Uterus (tissue), 4 donors: Measurements from ENCODE around the gene CRHR2. TPM values are rescaled to one million over a fixed set of nuclear protein-coding genes. Genes with fewer than 3 reads are reported as not detected.
A peak's percentile ranks its signal among the peaks of the same experiment; 100 is the strongest.

ENCODE experiments used
- DNase-seq, 2 donors: peaks; one replicate each; pipeline ENCODE4 v3.0.0-alpha.2; 2019 to 2020
- H3K27ac ChIP-seq, 2 donors: fragments of 200-600 bp; sonication (generic); 1 replicate in 1 of 2; 2 replicates in 1 of 2; pipeline ENCODE4 v1.5.1; 2016 to 2018
- H3K27me3 ChIP-seq, 2 donors: fragments of 200-600 bp; sonication (generic); one replicate each; pipeline ENCODE4 v1.5.1; 2018 to 2019; ENCODE audit warnings: control low read depth in 1 of 2
- H3K36me3 ChIP-seq, 2 donors: fragments of 200-600 bp; sonication (generic); one replicate each; pipeline ENCODE4 v1.5.1; 2019; ENCODE audit warnings: control low read depth in 1 of 2
- H3K4me1 ChIP-seq, 2 donors: fragments of 200-600 bp; sonication (generic); one replicate each; pipeline ENCODE4 v1.5.1; 2018 to 2019; ENCODE audit warnings: control low read depth in 1 of 2
- H3K4me3 ChIP-seq, 2 donors: fragments of 200-600 bp; sonication (generic); 1 replicate in 1 of 2; 2 replicates in 1 of 2; pipeline ENCODE4 v1.5.1; 2018 to 2019; ENCODE audit warnings: mild to moderate bottlenecking in 1 of 2
- H3K9me3 ChIP-seq, 2 donors: fragments of 200-600 bp; sonication (generic); one replicate each; pipeline ENCODE4 v1.5.1; 2019; ENCODE audit warnings: control low read depth in 1 of 2
- CTCF ChIP-seq, 4 experiments: fragments of 200-600 bp in 2 of 4; fragments of 450-650 bp in 2 of 4; sonication (generic) in 2 of 4; IDR thresholded peaks; one replicate each; pipeline ENCODE4 v1.5.1; 2016 to 2019; ENCODE audit warnings: antibody characterized with exemption in 4 of 4, mild to moderate bottlenecking in 2 of 4, moderate library complexity in 1 of 4
- POLR2A ChIP-seq, 2 donors: fragments of 450-650 bp; IDR thresholded peaks; one replicate each; pipeline ENCODE4 v1.6.1; 2016; ENCODE audit warnings: antibody characterized with exemption in 2 of 2, mild to moderate bottlenecking in 1 of 2, moderate library complexity in 1 of 2
- intact Hi-C: fragments of 100-400 bp; cut with DNase I; formaldehyde crosslinking; loops from one replicate; pipeline ENCODE4 v1.15.1; 2023; ENCODE audit warnings: low total_unique reads
- total RNA-seq, 4 donors: library from RNA; depleted of rRNA in 3 of 4; stranded (reverse); fragments of >200 nt in 3 of 4; gene quantifications; one replicate each; pipeline versions ENCODE4 v1.1.0 to v1.2.4, GENCODE V29; 2014 to 2023
- donor health status: DM: yes; HTN: yes; CAD: no.

The CRHR2 gene
- total RNA-seq, 4 donors from 2014 or later = 0.27 TPM; not detected in 3

GRCh38 chr7:30713392-30713791, 31.1 kb upstream of the CRHR2 start:
- no peaks in the 10 kb centered on the region for H3K36me3 ChIP-seq

GRCh38 chr7:30710669-30711068, 28.4 kb upstream of the CRHR2 start:
- Histone ChIP-seq H3K36me3 (no peaks in the 10 kb centered on the region), H3K4me1 (no peaks in the 10 kb centered on the region), H3K27ac (no peak overlapping the region)

More at GRCh38 chr7:30713392-30713791, 31.1 kb upstream of the CRHR2 start:
- intact Hi-C loops = no loop called here
- Histone ChIP-seq H3K4me1 (no peaks in the 10 kb centered on the region), H3K27me3 (no peaks in the 10 kb centered on the region), H3K9me3 (no peaks in the 10 kb centered on the region), H3K27ac (no peak overlapping the region), H3K4me3 (no peak overlapping the region)
- no peak for DNase-seq
- no peak for TF ChIP-seq CTCF (IDR thresholded peaks at IDR 0.05)
- no peak for TF ChIP-seq POLR2A (IDR thresholded peaks at IDR 0.05)

GRCh38 chr7:30709549-30709948, 27.3 kb upstream of the CRHR2 start:
- DNase-seq = no peak
- H3K4me3 ChIP-seq = no peak overlapping the region
- no peak for TF ChIP-seq CTCF (IDR thresholded peaks at IDR 0.05)
- no peak for TF ChIP-seq POLR2A (IDR thresholded peaks at IDR 0.05)
- H3K27me3 ChIP-seq = no peaks in the 10 kb centered on the region
- intact Hi-C loops = no loop called here
- no peaks in the 10 kb centered on the region for H3K4me1 ChIP-seq
- peak overlapping the region in 1 of 2 donors; percentile 49 for H3K27ac ChIP-seq
- no peaks in the 10 kb centered on the region for H3K36me3 ChIP-seq
- H3K9me3 ChIP-seq = no peaks in the 10 kb centered on the region

More at GRCh38 chr7:30710669-30711068, 28.4 kb upstream of the CRHR2 start:
- Histone ChIP-seq H3K27me3 (no peaks in the 10 kb centered on the region), H3K9me3 (no peaks in the 10 kb centered on the region), H3K4me3 (no peak overlapping the region)
- no peak for TF ChIP-seq POLR2A (IDR thresholded peaks at IDR 0.05)
- no peak for TF ChIP-seq CTCF (IDR thresholded peaks at IDR 0.05)
- intact Hi-C loops = no loop called here
- DNase-seq = no peak

GRCh38 chr7:30708983-30709382, 26.7 kb upstream of the CRHR2 start:
- DNase-seq = peak in 1 of 2 donors; percentile 38
- Histone ChIP-seq H3K4me1 (no peaks in the 10 kb centered on the region), H3K27me3 (no peaks in the 10 kb centered on the region), H3K36me3 (no peaks in the 10 kb centered on the region), H3K4me3 (no peak overlapping the region), H3K9me3 (no peaks in the 10 kb centered on the region), H3K27ac (peak overlapping the region in 1 of 2 donors; percentile 49)
- intact Hi-C loops = no loop called here
- TF ChIP-seq CTCF (IDR thresholded peaks at IDR 0.05) = no peak
- no peak for TF ChIP-seq POLR2A (IDR thresholded peaks at IDR 0.05)

GRCh38 chr7:30708412-30708811, 26.2 kb upstream of the CRHR2 start:
- Histone ChIP-seq H3K9me3 (no peaks in the 10 kb centered on the region), H3K27me3 (no peaks in the 10 kb centered on the region), H3K27ac (no peak overlapping the region), H3K36me3 (no peaks in the 10 kb centered on the region), H3K4me1 (no peaks in the 10 kb centered on the region), H3K4me3 (no peak overlapping the region)
- intact Hi-C loops = no loop called here
- TF ChIP-seq POLR2A (IDR thresholded peaks at IDR 0.05) = no peak
- TF ChIP-seq CTCF (IDR thresholded peaks at IDR 0.05) = no peak
- no peak for DNase-seq
